Amniotic stem cell (primary cell): ENCODE data around the gene MAP3K6.

Experiments used
- DNase-seq: peaks from one replicate; lab custom pipeline; 2025; lab: John Stamatoyannopoulos, UW

Gene MAP3K6

GRCh38 chr1:27356619-27357280, 10.0 kb downstream of the MAP3K6 start:
- DNase-seq = no peak

- no peak for DNase-seq
Measured at GRCh38 chr1:27356277-27356618, 10.5 kb downstream of the MAP3K6 start.

GRCh38 chr1:27355683-27356082, 11.1 kb downstream of the MAP3K6 start:
- no peak for DNase-seq

GRCh38 chr1:27353629-27354028, 13.1 kb downstream of the MAP3K6 start:
- no peak for DNase-seq

- DNase-seq = no peak
Measured at GRCh38 chr1:27353166-27353565, 13.6 kb downstream of the MAP3K6 start.

- no peak for DNase-seq
Measured at GRCh38 chr1:27351541-27352107, 15.1 kb downstream of the MAP3K6 start.

GRCh38 chr1:27350663-27351540, 15.9 kb downstream of the MAP3K6 start:
- no peak for DNase-seq

- no peak for DNase-seq
Measured at GRCh38 chr1:27349784-27350662, 16.7 kb downstream of the MAP3K6 start.

GRCh38 chr1:27348861-27349783, 17.6 kb downstream of the MAP3K6 start:
- DNase-seq = no peak

- no peak for DNase-seq
Measured at GRCh38 chr1:27346991-27347624, 19.7 kb downstream of the MAP3K6 start.

- DNase-seq = no peak
Measured at GRCh38 chr1:27346357-27346756, 20.4 kb downstream of the MAP3K6 start.

GRCh38 chr1:27345272-27345671, 21.5 kb downstream of the MAP3K6 start:
- no peak for DNase-seq

- no peak for DNase-seq
Measured at GRCh38 chr1:27343639-27344025, 23.1 kb downstream of the MAP3K6 start.

GRCh38 chr1:27342778-27343638, 23.8 kb downstream of the MAP3K6 start:
- DNase-seq = no peak

GRCh38 chr1:27342391-27342777, 24.4 kb downstream of the MAP3K6 start:
- DNase-seq = no peak

- peak; percentile 43 for DNase-seq
Measured at GRCh38 chr1:27341525-27342252, 25.1 kb downstream of the MAP3K6 start, which contains the start of gene SYTL1. TSS of gene SYTL1 (plus strand) at chr1:27342022. CDS start at chr1:27345335, 3,313 bp downstream.

- DNase-seq = no peak
Measured at GRCh38 chr1:27339213-27339612, 27.5 kb downstream of the MAP3K6 start.

- DNase-seq = no peak
Measured at GRCh38 chr1:27338751-27339150, 28.0 kb downstream of the MAP3K6 start.

- DNase-seq = no peak
Measured at GRCh38 chr1:27336756-27337155, 30.0 kb downstream of the MAP3K6 start.
